Measurements from ENCODE around the gene FCER1A.

DNA sequence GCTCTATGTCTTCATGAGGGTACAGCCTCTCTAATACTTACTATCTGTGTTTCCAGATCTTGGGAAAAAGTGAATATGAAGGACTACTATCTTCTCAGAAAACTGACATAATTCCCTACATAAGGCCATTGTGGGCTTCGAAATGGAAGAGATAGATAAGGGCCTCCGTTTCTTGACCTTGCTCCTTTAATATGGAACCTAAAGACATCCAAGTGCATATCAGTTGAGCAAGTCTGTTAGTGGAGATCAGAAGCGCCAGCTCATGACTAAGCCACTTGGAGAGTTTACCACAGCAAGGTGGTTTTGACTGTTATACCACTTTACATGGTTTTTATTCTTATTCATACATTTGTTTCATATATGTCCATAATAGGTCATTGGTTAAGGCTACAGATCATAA, 35.3 kb upstream of the FCER1A start:
- TF ChIP-seq, protein P1, sequence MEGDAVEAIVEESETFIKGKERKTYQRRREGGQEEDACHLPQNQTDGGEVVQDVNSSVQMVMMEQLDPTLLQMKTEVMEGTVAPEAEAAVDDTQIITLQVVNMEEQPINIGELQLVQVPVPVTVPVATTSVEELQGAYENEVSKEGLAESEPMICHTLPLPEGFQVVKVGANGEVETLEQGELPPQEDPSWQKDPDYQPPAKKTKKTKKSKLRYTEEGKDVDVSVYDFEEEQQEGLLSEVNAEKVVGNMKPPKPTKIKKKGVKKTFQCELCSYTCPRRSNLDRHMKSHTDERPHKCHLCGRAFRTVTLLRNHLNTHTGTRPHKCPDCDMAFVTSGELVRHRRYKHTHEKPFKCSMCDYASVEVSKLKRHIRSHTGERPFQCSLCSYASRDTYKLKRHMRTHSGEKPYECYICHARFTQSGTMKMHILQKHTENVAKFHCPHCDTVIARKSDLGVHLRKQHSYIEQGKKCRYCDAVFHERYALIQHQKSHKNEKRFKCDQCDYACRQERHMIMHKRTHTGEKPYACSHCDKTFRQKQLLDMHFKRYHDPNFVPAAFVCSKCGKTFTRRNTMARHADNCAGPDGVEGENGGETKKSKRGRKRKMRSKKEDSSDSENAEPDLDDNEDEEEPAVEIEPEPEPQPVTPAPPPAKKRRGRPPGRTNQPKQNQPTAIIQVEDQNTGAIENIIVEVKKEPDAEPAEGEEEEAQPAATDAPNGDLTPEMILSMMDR (conservative IDR thresholded peaks at IDR 0.05; ENCODE audit: low read depth in 2 of 2), result no peak
- TF ChIP-seq POLR2AphosphoS5 (IDR thresholded peaks at IDR 0.05; ENCODE audit: low read depth), result no peak
- TF ChIP-seq EZH2phosphoT487 (IDR thresholded peaks at IDR 0.05; ENCODE audit: unreplicated experiment), result no peak
- TF ChIP-seq REST (IDR thresholded peaks at IDR 0.05; ENCODE audit: unreplicated experiment), result no peak
- TF ChIP-seq EZH2 (IDR thresholded peaks at IDR 0.05; ENCODE audit: low read depth, unreplicated experiment), result no peak
- no peak for TF ChIP-seq STAT1 (IDR thresholded peaks at IDR 0.05; ENCODE audit: unreplicated experiment)
- no peak for TF ChIP-seq ZNF114 (CRISPR knock-in tag; IDR thresholded peaks at IDR 0.05)
- TF ChIP-seq, protein P2, sequence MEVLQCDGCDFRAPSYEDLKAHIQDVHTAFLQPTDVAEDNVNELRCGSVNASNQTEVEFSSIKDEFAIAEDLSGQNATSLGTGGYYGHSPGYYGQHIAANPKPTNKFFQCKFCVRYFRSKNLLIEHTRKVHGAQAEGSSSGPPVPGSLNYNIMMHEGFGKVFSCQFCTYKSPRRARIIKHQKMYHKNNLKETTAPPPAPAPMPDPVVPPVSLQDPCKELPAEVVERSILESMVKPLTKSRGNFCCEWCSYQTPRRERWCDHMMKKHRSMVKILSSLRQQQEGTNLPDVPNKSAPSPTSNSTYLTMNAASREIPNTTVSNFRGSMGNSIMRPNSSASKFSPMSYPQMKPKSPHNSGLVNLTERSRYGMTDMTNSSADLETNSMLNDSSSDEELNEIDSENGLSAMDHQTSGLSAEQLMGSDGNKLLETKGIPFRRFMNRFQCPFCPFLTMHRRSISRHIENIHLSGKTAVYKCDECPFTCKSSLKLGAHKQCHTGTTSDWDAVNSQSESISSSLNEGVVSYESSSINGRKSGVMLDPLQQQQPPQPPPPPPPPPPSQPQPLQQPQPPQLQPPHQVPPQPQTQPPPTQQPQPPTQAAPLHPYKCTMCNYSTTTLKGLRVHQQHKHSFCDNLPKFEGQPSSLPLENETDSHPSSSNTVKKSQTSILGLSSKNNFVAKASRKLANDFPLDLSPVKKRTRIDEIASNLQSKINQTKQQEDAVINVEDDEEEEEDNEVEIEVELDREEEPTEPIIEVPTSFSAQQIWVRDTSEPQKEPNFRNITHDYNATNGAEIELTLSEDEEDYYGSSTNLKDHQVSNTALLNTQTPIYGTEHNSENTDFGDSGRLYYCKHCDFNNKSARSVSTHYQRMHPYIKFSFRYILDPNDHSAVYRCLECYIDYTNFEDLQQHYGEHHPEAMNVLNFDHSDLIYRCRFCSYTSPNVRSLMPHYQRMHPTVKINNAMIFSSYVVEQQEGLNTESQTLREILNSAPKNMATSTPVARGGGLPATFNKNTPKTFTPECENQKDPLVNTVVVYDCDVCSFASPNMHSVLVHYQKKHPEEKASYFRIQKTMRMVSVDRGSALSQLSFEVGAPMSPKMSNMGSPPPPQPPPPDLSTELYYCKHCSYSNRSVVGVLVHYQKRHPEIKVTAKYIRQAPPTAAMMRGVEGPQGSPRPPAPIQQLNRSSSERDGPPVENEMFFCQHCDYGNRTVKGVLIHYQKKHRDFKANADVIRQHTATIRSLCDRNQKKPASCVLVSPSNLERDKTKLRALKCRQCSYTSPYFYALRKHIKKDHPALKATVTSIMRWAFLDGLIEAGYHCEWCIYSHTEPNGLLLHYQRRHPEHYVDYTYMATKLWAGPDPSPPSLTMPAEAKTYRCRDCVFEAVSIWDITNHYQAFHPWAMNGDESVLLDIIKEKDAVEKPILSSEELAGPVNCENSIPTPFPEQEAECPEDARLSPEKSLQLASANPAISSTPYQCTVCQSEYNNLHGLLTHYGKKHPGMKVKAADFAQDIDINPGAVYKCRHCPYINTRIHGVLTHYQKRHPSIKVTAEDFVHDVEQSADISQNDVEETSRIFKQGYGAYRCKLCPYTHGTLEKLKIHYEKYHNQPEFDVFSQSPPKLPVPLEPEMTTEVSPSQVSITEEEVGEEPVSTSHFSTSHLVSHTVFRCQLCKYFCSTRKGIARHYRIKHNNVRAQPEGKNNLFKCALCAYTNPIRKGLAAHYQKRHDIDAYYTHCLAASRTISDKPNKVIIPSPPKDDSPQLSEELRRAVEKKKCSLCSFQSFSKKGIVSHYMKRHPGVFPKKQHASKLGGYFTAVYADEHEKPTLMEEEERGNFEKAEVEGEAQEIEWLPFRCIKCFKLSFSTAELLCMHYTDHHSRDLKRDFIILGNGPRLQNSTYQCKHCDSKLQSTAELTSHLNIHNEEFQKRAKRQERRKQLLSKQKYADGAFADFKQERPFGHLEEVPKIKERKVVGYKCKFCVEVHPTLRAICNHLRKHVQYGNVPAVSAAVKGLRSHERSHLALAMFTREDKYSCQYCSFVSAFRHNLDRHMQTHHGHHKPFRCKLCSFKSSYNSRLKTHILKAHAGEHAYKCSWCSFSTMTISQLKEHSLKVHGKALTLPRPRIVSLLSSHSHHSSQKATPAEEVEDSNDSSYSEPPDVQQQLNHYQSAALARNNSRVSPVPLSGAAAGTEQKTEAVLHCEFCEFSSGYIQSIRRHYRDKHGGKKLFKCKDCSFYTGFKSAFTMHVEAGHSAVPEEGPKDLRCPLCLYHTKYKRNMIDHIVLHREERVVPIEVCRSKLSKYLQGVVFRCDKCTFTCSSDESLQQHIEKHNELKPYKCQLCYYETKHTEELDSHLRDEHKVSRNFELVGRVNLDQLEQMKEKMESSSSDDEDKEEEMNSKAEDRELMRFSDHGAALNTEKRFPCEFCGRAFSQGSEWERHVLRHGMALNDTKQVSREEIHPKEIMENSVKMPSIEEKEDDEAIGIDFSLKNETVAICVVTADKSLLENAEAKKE (CRISPR knock-in tag; IDR thresholded peaks at IDR 0.05), result no peak
- TF ChIP-seq CREB1 (CRISPR knock-in tag; IDR thresholded peaks at IDR 0.05; ENCODE audit: low read depth), result no peak
- TF ChIP-seq NANOG (IDR thresholded peaks at IDR 0.05; ENCODE audit: borderline replicate concordance), result no peak
